Measurements from ENCODE around the gene ODF2. TPM values are rescaled to one million over a fixed set of nuclear protein-coding genes. Genes with fewer than 3 reads are reported as not detected.

The ODF2 gene
- polyA plus RNA-seq, 2 of the 4 experiments (the other 2 are of a cell fraction) = 24.7 to 29.6 TPM

DNA sequence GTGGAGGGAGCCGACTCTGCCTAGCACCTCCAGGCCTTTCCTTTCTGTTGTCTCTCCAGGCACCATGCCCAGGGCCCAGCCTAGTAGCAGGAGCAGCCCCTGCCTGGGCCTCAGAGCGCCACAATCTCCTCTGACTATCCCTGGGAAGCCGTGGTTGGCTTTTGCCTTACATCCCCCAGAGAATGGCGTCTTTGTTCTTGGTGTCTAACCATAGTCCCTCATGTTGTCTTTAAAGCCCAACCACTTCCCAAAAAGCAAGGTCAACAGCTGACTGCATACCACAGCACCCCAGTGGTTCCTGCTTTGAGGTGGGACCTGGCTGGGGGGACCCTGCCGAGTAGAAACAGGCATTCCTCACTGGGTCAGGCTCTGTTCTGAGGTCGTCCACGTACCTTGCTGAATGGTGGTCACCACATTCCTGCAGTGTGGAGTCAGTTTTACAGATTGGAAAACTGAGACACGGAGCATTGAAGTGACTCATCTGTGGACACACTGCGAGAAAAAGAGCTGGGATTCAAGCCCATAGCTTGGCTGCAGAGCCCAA lies 48.9 kb upstream of the ODF2 start:
- TF ChIP-seq JUN (IDR thresholded peaks at IDR 0.05) (no peak), POLR2AphosphoS2 (conservative IDR thresholded peaks at IDR 0.05; ENCODE audit: low read length) (no peak), CBX2 (IDR thresholded peaks at IDR 0.05; ENCODE audit: borderline replicate concordance, low read depth) (no peak), EHF (CRISPR knock-in tag; IDR thresholded peaks at IDR 0.05) (no peak), MAFK (IDR thresholded peaks at IDR 0.05; ENCODE audit: partially characterized antibody) (no peak), MAZ (IDR thresholded peaks at IDR 0.05; ENCODE audit: borderline replicate concordance, low read depth, low read length) (no peak), JUNB (IDR thresholded peaks at IDR 0.05) (no peak), CHD2 (IDR thresholded peaks at IDR 0.05; ENCODE audit: low read length, partially characterized antibody) (no peak), RCOR1 (IDR thresholded peaks at IDR 0.05; ENCODE audit: low read depth, low read length) (no peak), ZSCAN20 (CRISPR knock-in tag; IDR thresholded peaks at IDR 0.05) (no peak), EHMT2 (IDR thresholded peaks at IDR 0.05; ENCODE audit: low read depth) (no peak), NR3C1 (IDR thresholded peaks at IDR 0.05) (no peak), KDM1A (IDR thresholded peaks at IDR 0.05; ENCODE audit: low read depth) (no peak), HDAC2 (IDR thresholded peaks at IDR 0.05) (no peak)
- TF ChIP-seq, protein P1, sequence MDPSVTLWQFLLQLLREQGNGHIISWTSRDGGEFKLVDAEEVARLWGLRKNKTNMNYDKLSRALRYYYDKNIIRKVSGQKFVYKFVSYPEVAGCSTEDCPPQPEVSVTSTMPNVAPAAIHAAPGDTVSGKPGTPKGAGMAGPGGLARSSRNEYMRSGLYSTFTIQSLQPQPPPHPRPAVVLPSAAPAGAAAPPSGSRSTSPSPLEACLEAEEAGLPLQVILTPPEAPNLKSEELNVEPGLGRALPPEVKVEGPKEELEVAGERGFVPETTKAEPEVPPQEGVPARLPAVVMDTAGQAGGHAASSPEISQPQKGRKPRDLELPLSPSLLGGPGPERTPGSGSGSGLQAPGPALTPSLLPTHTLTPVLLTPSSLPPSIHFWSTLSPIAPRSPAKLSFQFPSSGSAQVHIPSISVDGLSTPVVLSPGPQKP (IDR thresholded peaks at IDR 0.05; ENCODE audit: low read depth, low read length) = no peak

DNA sequence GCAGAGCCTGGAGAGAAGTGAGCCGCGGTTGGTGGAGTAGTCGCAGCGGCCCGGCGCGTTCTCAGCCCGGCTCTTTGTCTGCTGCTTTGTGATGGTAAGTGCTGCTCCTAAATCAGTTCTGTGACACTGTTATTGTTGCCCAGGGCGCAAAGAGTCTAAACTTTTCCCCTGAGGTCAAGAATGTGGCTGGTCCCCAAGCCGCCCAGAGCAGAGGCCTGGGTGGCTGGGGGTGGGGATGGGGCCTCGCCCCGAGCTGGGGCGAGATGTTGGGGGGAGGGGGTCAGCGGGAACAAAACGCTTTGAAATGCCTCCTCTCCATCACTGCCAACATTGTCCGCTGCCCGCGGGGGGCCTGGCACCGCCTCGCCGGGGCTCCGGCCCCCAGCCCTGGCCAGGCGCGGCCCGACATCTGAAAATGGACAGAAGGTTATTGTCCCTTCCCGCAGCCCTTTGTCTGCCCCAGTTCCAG lies 46.8 kb upstream of the ODF2 start:
- Histone ChIP-seq H3K27ac (no peak overlapping the region), H3K4me3 (no peak overlapping the region), H3K9me3 (no peaks in the 10 kb centered on the region), H3K4me2 (no peak overlapping the region), H3K4me1 (peaks cover 6% of the 10 kb centered on the region; the same call in 1 of the 3 replicates)
- POLR2A ChIA-PET = no interaction called here
- CTCF ChIA-PET = interaction anchor here (1.0 to 7.0 kb wide), 6 partner anchors 12 to 113 kb away, joined by 3 to 52 read pairs (median 8); partner anchors contain the start of gene CERCAM
- DNase-seq (ENCODE audit: low read depth in 1 of 2, low spot score in 1 of 2) = no peak
- TF ChIP-seq PHF8 (IDR thresholded peaks at IDR 0.05; ENCODE audit: borderline replicate concordance, low read depth) (no peak), ESRRA (IDR thresholded peaks at IDR 0.05; ENCODE audit: borderline replicate concordance, low read length) (no peak), KDM1A (IDR thresholded peaks at IDR 0.05; ENCODE audit: low read depth) (no peak)
- WGBS (ENCODE audit: missing lambda C conversion rate) = 89% methylated on average over 26 of the region's 26 CpGs
- ATAC-seq = no peak
- no peak for FAIRE-seq

More for the DNA sequence above, 48.9 kb upstream of the ODF2 start:
- WGBS (ENCODE audit: missing lambda C conversion rate) = 75% methylated on average over 9 of the region's 9 CpGs
- FAIRE-seq (no peak), DNase-seq (ENCODE audit: low read depth in 1 of 2, low spot score in 1 of 2) (no peak), ATAC-seq (no peak)
- CTCF ChIA-PET = interaction anchor here (0.9 to 2.1 kb wide), 5 partner anchors 13 to 44 kb away, joined by 4 to 9 read pairs (median 4); no protein-coding TSS in a partner anchor
- POLR2A ChIA-PET = no interaction called here
- H3K9me3 ChIP-seq = no peaks in the 10 kb centered on the region
- H3K27ac ChIP-seq = no peak overlapping the region
- peaks cover 6% of the 10 kb centered on the region; the same call in 1 of the 3 replicates for H3K4me1 ChIP-seq
- H3K4me2 ChIP-seq = no peak overlapping the region
- no peak overlapping the region for H3K4me3 ChIP-seq

DNA sequence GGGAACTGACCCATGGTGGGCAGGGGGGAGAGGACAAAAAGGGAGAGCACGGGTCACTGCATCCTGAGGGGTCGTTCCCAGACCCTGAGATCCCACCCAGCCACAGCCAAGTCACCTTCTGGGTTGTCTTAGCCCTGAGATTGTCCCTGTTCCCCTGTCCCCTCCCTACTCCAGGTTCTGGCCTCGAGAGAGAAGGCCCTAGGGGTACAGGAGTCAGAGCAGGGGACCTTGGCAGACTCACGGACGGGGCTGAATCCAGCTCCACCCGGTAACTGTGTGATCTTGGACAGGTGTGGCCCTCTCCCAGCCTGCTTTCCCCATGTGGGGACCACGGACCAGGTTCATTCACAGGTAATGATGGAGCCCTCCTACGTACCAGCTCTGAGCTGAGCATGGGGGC lies 46.4 kb upstream of the ODF2 start:
- DNase-seq (ENCODE audit: low read depth in 1 of 2, low spot score in 1 of 2) = no peak
- ChIA-PET POLR2A (no interaction called here), CTCF (interaction anchor here (0.6 to 7.0 kb wide), 10 partner anchors 11 to 147 kb away, joined by 3 to 52 read pairs (median 5); partner anchors contain the start of genes CERCAM and URM1)
- FAIRE-seq = no peak
- H3K9me3 ChIP-seq = no peaks in the 10 kb centered on the region
- H3K4me3 ChIP-seq = no peak overlapping the region
- no peak overlapping the region for H3K27ac ChIP-seq
- TF ChIP-seq HEYL (CRISPR knock-in tag; IDR thresholded peaks at IDR 0.05) = no peak
- no peak for TF ChIP-seq TP53 (CRISPR knock-in tag; IDR thresholded peaks at IDR 0.05)
- TF ChIP-seq KDM5A (IDR thresholded peaks at IDR 0.05) = no peak
- TF ChIP-seq, protein P2, sequence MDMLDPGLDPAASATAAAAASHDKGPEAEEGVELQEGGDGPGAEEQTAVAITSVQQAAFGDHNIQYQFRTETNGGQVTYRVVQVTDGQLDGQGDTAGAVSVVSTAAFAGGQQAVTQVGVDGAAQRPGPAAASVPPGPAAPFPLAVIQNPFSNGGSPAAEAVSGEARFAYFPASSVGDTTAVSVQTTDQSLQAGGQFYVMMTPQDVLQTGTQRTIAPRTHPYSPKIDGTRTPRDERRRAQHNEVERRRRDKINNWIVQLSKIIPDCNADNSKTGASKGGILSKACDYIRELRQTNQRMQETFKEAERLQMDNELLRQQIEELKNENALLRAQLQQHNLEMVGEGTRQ (IDR thresholded peaks at IDR 0.05) = no peak
- TF ChIP-seq, protein P3, sequence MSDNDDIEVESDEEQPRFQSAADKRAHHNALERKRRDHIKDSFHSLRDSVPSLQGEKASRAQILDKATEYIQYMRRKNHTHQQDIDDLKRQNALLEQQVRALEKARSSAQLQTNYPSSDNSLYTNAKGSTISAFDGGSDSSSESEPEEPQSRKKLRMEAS (IDR thresholded peaks at IDR 0.05) = no peak
- no peak overlapping the region for H3K4me2 ChIP-seq
- ATAC-seq = peak in 1 of 2 experiments; percentile 6; a peak in 2 of 6 replicates
- 67% methylated on average over 8 of the region's 8 CpGs for WGBS (ENCODE audit: missing lambda C conversion rate)
- peaks cover 6% of the 10 kb centered on the region; the same call in 1 of the 3 replicates for H3K4me1 ChIP-seq
